Mammary epithelial cell (primary cell): Measurements from ENCODE around the gene MYDGF.

ENCODE experiments used
- EZH2 ChIP-seq: IDR thresholded peaks from 2 replicates; pipeline ENCODE4 v1.6.1; 2012; ENCODE audit warnings: low read length, inconsistent platforms, borderline replicate concordance
- TF ChIP-seq, protein P1 (sequence below), 2 donors: IDR thresholded peaks in 1 of 2; conservative IDR thresholded peaks in 1 of 2; 2 replicates each; pipeline ENCODE4 v1.5.1; 2011 to 2012; ENCODE audit warnings: inconsistent platforms in 2 of 2, low read length in 2 of 2, mild to moderate bottlenecking in 2 of 2, control low read depth in 1 of 2, low read depth in 1 of 2; ENCODE audit not compliant: insufficient read depth in 1 of 2; ENCODE audit errors: extremely low read depth in 1 of 2

GRCh38 chr19:4707956-4708650, 38.0 kb upstream of the MYDGF start:
- TF ChIP-seq, protein P1, sequence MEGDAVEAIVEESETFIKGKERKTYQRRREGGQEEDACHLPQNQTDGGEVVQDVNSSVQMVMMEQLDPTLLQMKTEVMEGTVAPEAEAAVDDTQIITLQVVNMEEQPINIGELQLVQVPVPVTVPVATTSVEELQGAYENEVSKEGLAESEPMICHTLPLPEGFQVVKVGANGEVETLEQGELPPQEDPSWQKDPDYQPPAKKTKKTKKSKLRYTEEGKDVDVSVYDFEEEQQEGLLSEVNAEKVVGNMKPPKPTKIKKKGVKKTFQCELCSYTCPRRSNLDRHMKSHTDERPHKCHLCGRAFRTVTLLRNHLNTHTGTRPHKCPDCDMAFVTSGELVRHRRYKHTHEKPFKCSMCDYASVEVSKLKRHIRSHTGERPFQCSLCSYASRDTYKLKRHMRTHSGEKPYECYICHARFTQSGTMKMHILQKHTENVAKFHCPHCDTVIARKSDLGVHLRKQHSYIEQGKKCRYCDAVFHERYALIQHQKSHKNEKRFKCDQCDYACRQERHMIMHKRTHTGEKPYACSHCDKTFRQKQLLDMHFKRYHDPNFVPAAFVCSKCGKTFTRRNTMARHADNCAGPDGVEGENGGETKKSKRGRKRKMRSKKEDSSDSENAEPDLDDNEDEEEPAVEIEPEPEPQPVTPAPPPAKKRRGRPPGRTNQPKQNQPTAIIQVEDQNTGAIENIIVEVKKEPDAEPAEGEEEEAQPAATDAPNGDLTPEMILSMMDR (conservative IDR thresholded peaks at IDR 0.05 in 1 of 2, IDR thresholded peaks at IDR 0.05 in 1 of 2; ENCODE audit: extremely low read depth in 1 of 2, insufficient read depth in 1 of 2, low read depth in 1 of 2, low read length in 2 of 2) = no peak
- no peak for TF ChIP-seq EZH2
